C4-2B (cell line): ENCODE measurements around the gene B4GALT7.

ENCODE experiments used
- CTCF ChIP-seq: fragments of 450-650 bp; conservative IDR thresholded peaks from 2 replicates; pipeline ENCODE4 v1.5.1; 2017; ENCODE audit warnings: mild to moderate bottlenecking
- ZFX ChIP-seq: fragments of 450-650 bp; IDR thresholded peaks from 2 replicates; pipeline ENCODE4 v1.6.1; 2017

- TF ChIP-seq CTCF (no peak), ZFX (no peak)
Measured at GRCh38 chr5:177591690-177592009, 8.3 kb upstream of the B4GALT7 start.
